MM.1S (cell line): ENCODE data around the gene GRB10.

Experiments used
- DNase-seq: peaks from one replicate; pipeline ENCODE4 v3.0.0-alpha.2; 2015
- H2AFZ ChIP-seq: fragments of 300-600 bp; sonication (generic); 2 replicates; pipeline ENCODE4 v1.6.0; 2016; ENCODE audit warnings: antibody characterized with exemption, low read length
- H3F3A ChIP-seq: fragments of 300-600 bp; sonication (generic); 2 replicates; pipeline ENCODE4 v1.6.1; 2016; ENCODE audit warnings: mild to moderate bottlenecking, antibody characterized with exemption, low read length, moderate library complexity, mixed read lengths; ENCODE audit not compliant: insufficient read depth
- H3K27ac ChIP-seq: fragments of 300-600 bp; sonication (generic); 2 replicates; pipeline ENCODE4 v1.5.1; 2016; ENCODE audit warnings: mild to moderate bottlenecking, low read length
- H3K27me3 ChIP-seq: fragments of 300-600 bp; sonication (generic); replicated peaks from 2 replicates; pipeline ENCODE4 v1.6.0; 2016; ENCODE audit warnings: low read length; ENCODE audit not compliant: insufficient read depth
- H3K36me3 ChIP-seq: fragments of 300-600 bp; sonication (generic); replicated peaks from 2 replicates; pipeline ENCODE4 v1.6.1; 2016; ENCODE audit warnings: mild to moderate bottlenecking, low read length, mixed read lengths; ENCODE audit not compliant: insufficient read depth
- H3K4me1 ChIP-seq: fragments of 300-600 bp; sonication (generic); 2 replicates; pipeline ENCODE4 v1.6.1; 2016; ENCODE audit warnings: low read length, mixed read lengths
- H3K4me2 ChIP-seq: fragments of 300-600 bp; sonication (generic); 2 replicates; pipeline ENCODE4 v1.6.0; 2016; ENCODE audit warnings: low read depth, low read length
- H3K4me3 ChIP-seq: fragments of 300-600 bp; sonication (generic); 2 replicates; pipeline ENCODE4 v1.5.1; 2016; ENCODE audit warnings: low read length, mixed read lengths
- H3K79me2 ChIP-seq: fragments of 300-600 bp; sonication (generic); 2 replicates; pipeline ENCODE4 v1.6.1; 2016; ENCODE audit warnings: mixed run types, low read length, mixed read lengths
- H3K9ac ChIP-seq: fragments of 300-600 bp; sonication (generic); 2 replicates; pipeline ENCODE4 v1.6.1; 2016; ENCODE audit warnings: low read length, mixed read lengths
- H3K9me2 ChIP-seq: fragments of 300-600 bp; sonication (generic); replicated peaks from 2 replicates; pipeline ENCODE4 v1.6.1; 2016; ENCODE audit warnings: mild to moderate bottlenecking, low read length, mixed read lengths; ENCODE audit not compliant: insufficient read depth
- H3K9me3 ChIP-seq: fragments of 300-600 bp; sonication (generic); replicated peaks from 2 replicates; pipeline ENCODE4 v1.6.1; 2016; ENCODE audit warnings: mild to moderate bottlenecking, low read length, mixed read lengths; ENCODE audit not compliant: insufficient read depth
- H4K20me1 ChIP-seq: fragments of 300-600 bp; sonication (generic); 2 replicates; pipeline ENCODE4 v1.6.1; 2016; ENCODE audit warnings: mild to moderate bottlenecking, low read length, moderate library complexity, mixed read lengths; ENCODE audit not compliant: insufficient read depth
- EZH2 ChIP-seq: fragments of 300-600 bp; sonication (generic); optimal IDR thresholded peaks from 2 replicates; pipeline ENCODE3; 2017; ENCODE audit warnings: low read depth, mild to moderate bottlenecking, antibody characterized with exemption, low read length, mixed read lengths
- EZH2phosphoT487 ChIP-seq: fragments of 300-600 bp; sonication (generic); IDR thresholded peaks from 2 replicates; pipeline ENCODE4 v1.6.1; 2018; ENCODE audit warnings: antibody characterized with exemption, low read length
- TF ChIP-seq, protein P1 (sequence below): fragments of 300-600 bp; sonication (generic); IDR thresholded peaks from 2 replicates; pipeline ENCODE4 v1.5.1; 2016; ENCODE audit warnings: antibody characterized with exemption, low read length, mixed read lengths

GRB10 gene

GRCh38 chr7:50650057-50650664 is 132.5 kb downstream of the GRB10 start:
- Histone ChIP-seq H3K4me1 (no peaks in the 10 kb centered on the region), H3K4me2 (no peak overlapping the region), H3K79me2 (no peaks in the 10 kb centered on the region), H3K9me2 (no peaks in the 10 kb centered on the region), H3K4me3 (no peak overlapping the region), H4K20me1 (no peaks in the 10 kb centered on the region), H3K27ac (no peak overlapping the region), H3K27me3 (no peaks in the 10 kb centered on the region), H3K9me3 (no peaks in the 10 kb centered on the region), H3F3A (no peaks in the 10 kb centered on the region), H3K9ac (no peak overlapping the region), H2AFZ (no peak overlapping the region), H3K36me3 (no peaks in the 10 kb centered on the region)
- TF ChIP-seq, protein P1, sequence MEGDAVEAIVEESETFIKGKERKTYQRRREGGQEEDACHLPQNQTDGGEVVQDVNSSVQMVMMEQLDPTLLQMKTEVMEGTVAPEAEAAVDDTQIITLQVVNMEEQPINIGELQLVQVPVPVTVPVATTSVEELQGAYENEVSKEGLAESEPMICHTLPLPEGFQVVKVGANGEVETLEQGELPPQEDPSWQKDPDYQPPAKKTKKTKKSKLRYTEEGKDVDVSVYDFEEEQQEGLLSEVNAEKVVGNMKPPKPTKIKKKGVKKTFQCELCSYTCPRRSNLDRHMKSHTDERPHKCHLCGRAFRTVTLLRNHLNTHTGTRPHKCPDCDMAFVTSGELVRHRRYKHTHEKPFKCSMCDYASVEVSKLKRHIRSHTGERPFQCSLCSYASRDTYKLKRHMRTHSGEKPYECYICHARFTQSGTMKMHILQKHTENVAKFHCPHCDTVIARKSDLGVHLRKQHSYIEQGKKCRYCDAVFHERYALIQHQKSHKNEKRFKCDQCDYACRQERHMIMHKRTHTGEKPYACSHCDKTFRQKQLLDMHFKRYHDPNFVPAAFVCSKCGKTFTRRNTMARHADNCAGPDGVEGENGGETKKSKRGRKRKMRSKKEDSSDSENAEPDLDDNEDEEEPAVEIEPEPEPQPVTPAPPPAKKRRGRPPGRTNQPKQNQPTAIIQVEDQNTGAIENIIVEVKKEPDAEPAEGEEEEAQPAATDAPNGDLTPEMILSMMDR, result no peak
- TF ChIP-seq EZH2 (no peak), EZH2phosphoT487 (no peak)
- DNase-seq, result no peak

GRCh38 chr7:50649259-50649885 is 133.3 kb downstream of the GRB10 start:
- no peaks in the 10 kb centered on the region for H3K4me1 ChIP-seq
- H3K4me2 ChIP-seq, result no peak overlapping the region
- H3K9me3 ChIP-seq, result no peaks in the 10 kb centered on the region
- no peak overlapping the region for H3K4me3 ChIP-seq
- H3K27me3 ChIP-seq, result no peaks in the 10 kb centered on the region
- DNase-seq, result no peak
- no peaks in the 10 kb centered on the region for H3F3A ChIP-seq
- H3K36me3 ChIP-seq, result no peaks in the 10 kb centered on the region
- TF ChIP-seq EZH2phosphoT487 (no peak), EZH2 (no peak)
- TF ChIP-seq, protein P1, result no peak
- H3K9me2 ChIP-seq, result no peaks in the 10 kb centered on the region
- H3K79me2 ChIP-seq, result no peaks in the 10 kb centered on the region
- H2AFZ ChIP-seq, result no peak overlapping the region
- no peaks in the 10 kb centered on the region for H4K20me1 ChIP-seq
- H3K9ac ChIP-seq, result no peak overlapping the region
- H3K27ac ChIP-seq, result no peak overlapping the region

GRCh38 chr7:50648570-50649169 is 134.0 kb downstream of the GRB10 start:
- Histone ChIP-seq H3K4me2 (no peak overlapping the region), H3K36me3 (no peaks in the 10 kb centered on the region), H3K27me3 (no peaks in the 10 kb centered on the region), H3K27ac (no peak overlapping the region), H3F3A (no peaks in the 10 kb centered on the region), H3K9me2 (no peaks in the 10 kb centered on the region), H3K9ac (no peak overlapping the region), H3K79me2 (no peaks in the 10 kb centered on the region), H3K4me3 (no peak overlapping the region), H4K20me1 (no peaks in the 10 kb centered on the region), H3K4me1 (no peaks in the 10 kb centered on the region), H2AFZ (no peak overlapping the region), H3K9me3 (no peaks in the 10 kb centered on the region)
- TF ChIP-seq, protein P1, result no peak
- no peak for TF ChIP-seq EZH2
- no peak for TF ChIP-seq EZH2phosphoT487
- no peak for DNase-seq
